WERI-Rb-1 (cell line): Measurements from ENCODE around the gene TNS1.

ENCODE experiments used
- DNase-seq: peaks from one replicate; pipeline ENCODE4 v3.0.0-alpha.2; 2020
- H3K27ac ChIP-seq: fragments of 250-450 bp; sonication (Bioruptor Pico); 2 replicates; pipeline ENCODE4 v1.5.1; 2020; ENCODE audit warnings: mild to moderate bottlenecking, moderate library complexity
- H3K27me3 ChIP-seq: fragments of 250-450 bp; sonication (Bioruptor Pico); 2 replicates; pipeline ENCODE4 v1.5.1; 2021; ENCODE audit warnings: mild to moderate bottlenecking, low read depth, moderate library complexity; ENCODE audit not compliant: insufficient read depth, severe bottlenecking
- H3K36me3 ChIP-seq: fragments of 250-450 bp; sonication (Bioruptor Pico); 2 replicates; pipeline ENCODE4 v1.5.1; 2020; ENCODE audit warnings: mild to moderate bottlenecking, moderate library complexity
- H3K4me3 ChIP-seq: 2 replicates; pipeline ENCODE4 v1.5.1; 2011; ENCODE audit warnings: low read depth, mild to moderate bottlenecking, control low read depth, low read length
- H3K9me3 ChIP-seq: fragments of 250-450 bp; sonication (Bioruptor Pico); 2 replicates; pipeline ENCODE4 v1.5.1; 2021; ENCODE audit warnings: mild to moderate bottlenecking, moderate library complexity; ENCODE audit not compliant: severe bottlenecking
- CTCF ChIP-seq: IDR thresholded peaks from 2 replicates; pipeline ENCODE4 v1.5.1; 2011; ENCODE audit warnings: low read depth, mild to moderate bottlenecking, control low read depth, inconsistent platforms, low read length

Gene TNS1

GRCh38 chr2:217905896-217906295 is 96.9 kb downstream of the TNS1 start:
- Histone ChIP-seq H3K9me3 (no peaks in the 10 kb centered on the region), H3K4me3 (no peak overlapping the region), H3K27ac (no peak overlapping the region), H3K27me3 (no peaks in the 10 kb centered on the region), H3K36me3 (no peaks in the 10 kb centered on the region)
- no peak for DNase-seq
- TF ChIP-seq CTCF, result no peak

- Histone ChIP-seq H3K36me3 (no peaks in the 10 kb centered on the region), H3K9me3 (no peaks in the 10 kb centered on the region), H3K27ac (no peak overlapping the region), H3K4me3 (no peak overlapping the region), H3K27me3 (no peaks in the 10 kb centered on the region)
- no peak for DNase-seq
- TF ChIP-seq CTCF, result no peak
Observed at GRCh38 chr2:217905395-217905794, 97.4 kb downstream of the TNS1 start.

DNA sequence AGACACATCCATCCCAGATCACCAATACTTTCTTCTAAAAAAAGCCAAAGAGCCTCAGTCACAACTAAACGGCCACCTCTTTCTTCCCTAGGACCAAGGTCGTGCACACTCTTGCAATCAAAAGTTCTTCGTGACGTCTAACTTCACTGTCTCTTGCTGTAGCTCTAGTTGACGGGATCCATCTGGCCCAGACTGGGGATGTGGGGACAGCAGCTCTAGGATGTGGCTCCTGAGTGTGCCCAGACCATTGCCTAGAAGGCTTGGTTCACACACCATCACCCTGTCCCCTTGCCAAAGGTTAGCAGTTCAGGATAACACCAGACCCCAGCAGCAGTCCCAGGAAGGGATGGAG is 98.2 kb downstream of the TNS1 start:
- DNase-seq, result no peak
- no peaks in the 10 kb centered on the region for H3K36me3 ChIP-seq
- H3K9me3 ChIP-seq, result no peaks in the 10 kb centered on the region
- no peak for TF ChIP-seq CTCF
- H3K4me3 ChIP-seq, result no peak overlapping the region
- no peak overlapping the region for H3K27ac ChIP-seq
- no peaks in the 10 kb centered on the region for H3K27me3 ChIP-seq

- Histone ChIP-seq H3K27me3 (no peaks in the 10 kb centered on the region), H3K4me3 (no peak overlapping the region), H3K9me3 (no peaks in the 10 kb centered on the region), H3K36me3 (no peaks in the 10 kb centered on the region), H3K27ac (no peak overlapping the region)
- no peak for DNase-seq
- no peak for TF ChIP-seq CTCF
Observed at GRCh38 chr2:217903859-217904613, 98.8 kb downstream of the TNS1 start.

GRCh38 chr2:217903142-217903858 is 99.5 kb downstream of the TNS1 start:
- H3K27me3 ChIP-seq, result no peaks in the 10 kb centered on the region
- no peak for DNase-seq
- no peak overlapping the region for H3K4me3 ChIP-seq
- no peak for TF ChIP-seq CTCF
- H3K9me3 ChIP-seq, result no peaks in the 10 kb centered on the region
- H3K36me3 ChIP-seq, result no peaks in the 10 kb centered on the region
- no peak overlapping the region for H3K27ac ChIP-seq
